GM19035 (cell line): Measurements from ENCODE around the gene MIPOL1.
A peak's percentile ranks its signal among the peaks of the same experiment; 100 is the strongest.
"Not testable (repeated sequence)": the region's sequence is repeated elsewhere in the genome, so short reads cannot be mapped to it uniquely, and the experiment has no call there.

Source experiments
- ATAC-seq: cut with Tn5 transposase; IDR thresholded peaks from one replicate; pipeline ENCODE4 v1.9.1; 2021; ENCODE audit not compliant: unreplicated experiment

Gene MIPOL1

DNA sequence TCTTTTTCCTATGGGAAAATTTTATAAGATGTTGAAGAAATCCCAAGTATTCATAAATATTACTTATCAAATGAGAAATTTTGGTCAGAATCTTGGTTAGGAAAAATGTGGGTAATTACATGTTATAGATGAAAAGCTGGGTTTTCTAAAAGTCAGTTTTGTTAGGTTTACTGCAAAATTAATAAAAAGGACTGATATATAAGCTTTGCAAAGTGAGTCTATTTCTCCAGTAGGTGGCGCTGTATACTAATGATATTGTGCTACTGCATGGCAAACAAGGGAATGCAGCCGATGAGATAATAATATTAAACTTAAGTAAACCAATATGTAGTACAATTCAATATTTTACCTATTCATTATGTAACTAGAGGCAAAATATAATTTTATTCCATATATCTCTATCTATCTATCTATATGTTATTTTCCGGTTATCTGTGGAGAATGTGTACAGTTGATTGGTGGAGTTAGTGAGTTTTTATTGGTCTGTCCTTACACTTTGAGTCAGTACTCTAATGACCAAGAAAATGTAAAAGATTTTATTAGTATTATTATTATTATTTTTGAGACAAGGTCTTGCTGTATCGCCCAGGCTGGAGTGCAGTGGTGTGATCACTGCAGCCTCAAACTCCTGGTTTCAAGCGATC, 32.9 kb downstream of the MIPOL1 start:
- ATAC-seq = peak; percentile 68

GRCh38 chr14:37232907-37233481, 35.3 kb downstream of the MIPOL1 start:
- no peak for ATAC-seq

DNA sequence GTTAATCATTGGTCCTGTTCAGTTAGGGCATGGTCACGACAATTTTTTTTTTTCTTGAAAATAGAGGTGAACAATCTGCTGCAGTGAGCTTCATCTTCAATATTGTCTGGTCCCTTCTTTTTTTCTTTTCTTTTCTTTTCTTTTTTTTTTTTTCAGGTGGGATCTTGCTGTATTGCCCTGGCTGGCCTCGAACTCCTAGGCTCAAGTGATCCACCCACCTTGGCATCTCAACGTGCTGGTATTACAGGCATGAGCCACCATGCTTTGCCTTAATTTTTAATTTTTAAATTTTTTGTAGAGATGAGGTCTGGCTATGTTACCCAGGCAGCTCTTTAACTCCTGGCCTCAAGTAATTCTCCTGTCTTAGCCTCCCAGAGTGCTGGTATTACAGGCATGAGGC, 36.5 kb downstream of the MIPOL1 start:
- no peak for ATAC-seq

GRCh38 chr14:37236044-37236443, 38.3 kb downstream of the MIPOL1 start:
- not testable (repeated sequence) for ATAC-seq

DNA sequence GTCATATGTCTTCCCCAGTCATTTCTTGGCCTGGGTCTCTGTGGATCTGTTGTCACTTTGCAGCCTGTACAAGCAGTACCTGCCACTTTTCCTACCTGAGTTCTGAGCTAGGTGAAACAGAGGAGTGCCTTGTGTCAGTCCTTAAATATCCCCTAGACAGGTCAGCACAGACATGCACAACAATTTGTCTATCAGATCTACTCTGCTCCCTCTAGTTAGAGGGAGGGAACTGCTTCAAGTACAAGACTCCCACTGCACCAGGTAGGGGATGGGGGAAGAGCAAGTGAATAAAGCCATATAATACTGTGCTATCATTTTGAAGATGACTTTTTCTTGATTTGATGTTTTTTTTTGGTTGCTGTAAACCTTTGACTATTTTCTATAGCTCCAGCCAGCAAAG, 39.4 kb downstream of the MIPOL1 start:
- ATAC-seq = no peak

DNA sequence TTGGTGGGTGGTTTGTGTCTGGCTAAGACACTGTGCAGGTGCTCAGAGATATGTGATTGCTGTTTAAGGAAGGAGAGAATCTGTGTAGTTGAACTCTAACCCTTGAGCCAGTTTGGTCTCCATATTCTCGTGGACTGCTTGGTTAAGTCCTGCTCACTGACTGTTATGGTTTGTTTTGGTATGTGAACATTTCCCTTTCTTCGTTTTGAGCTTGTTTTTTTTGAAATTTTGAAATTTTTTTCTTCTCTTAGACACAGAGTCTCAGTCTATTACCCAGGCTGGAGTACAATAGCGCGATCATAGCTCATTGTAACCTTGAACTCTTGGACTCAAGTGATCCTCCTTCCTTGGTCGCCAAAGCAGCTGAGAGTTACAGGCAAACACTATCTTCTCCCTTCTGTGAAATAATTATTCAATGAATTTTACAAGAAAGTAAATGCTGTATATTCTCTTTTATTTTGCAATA, 40.0 kb downstream of the MIPOL1 start:
- ATAC-seq = no peak

GRCh38 chr14:37241198-37241597, 43.5 kb downstream of the MIPOL1 start:
- no peak for ATAC-seq

GRCh38 chr14:37246427-37246829, 48.7 kb downstream of the MIPOL1 start:
- no peak for ATAC-seq

DNA sequence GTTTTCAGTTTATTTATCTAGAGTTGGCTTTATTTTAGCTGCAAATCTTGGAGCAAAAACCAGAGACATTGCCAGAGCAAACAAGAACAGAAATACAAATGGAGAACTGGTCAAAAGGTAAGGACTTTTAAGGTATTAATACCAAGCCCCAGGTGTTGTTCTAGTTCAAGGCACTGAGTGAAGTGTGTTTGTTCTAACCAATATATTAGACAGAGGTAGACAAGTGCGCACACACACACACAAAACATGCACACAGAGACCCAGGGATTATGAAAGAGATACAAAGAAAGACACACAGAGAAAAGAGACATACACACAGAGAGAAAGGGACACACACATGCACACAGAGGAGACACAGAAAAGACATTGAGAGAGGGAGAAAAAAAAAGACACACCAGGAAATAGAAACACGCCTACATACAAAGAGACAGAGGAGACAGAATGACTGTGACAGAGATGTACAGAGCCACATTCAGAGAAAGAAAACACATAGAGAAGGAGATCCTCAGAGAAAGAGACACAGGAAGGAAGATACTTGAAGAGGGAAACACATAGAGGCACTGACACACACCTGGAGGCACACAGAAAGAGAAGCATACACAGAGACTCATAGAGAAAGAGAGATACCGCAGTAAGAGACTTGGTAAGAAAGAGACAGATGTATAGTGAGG, 50.2 kb downstream of the MIPOL1 start:
- ATAC-seq = no peak

DNA sequence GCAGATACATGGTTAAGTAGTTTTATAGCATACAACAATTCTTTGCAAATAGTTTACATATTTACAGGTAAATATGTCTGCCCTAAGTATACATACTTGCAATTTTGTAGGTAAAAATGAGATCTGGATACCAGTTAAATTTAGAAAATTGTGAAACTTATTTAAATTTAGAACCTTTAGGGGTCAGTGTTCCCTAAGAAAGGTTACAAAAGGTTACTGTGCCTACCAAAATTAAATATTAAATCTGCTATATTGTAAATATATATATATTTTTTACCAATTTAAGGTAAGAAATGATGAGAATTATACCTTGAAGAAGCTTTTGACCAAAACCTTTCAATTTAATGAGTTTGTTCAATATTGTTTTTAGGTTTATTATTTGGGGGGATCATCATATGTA, 54.0 kb downstream of the MIPOL1 start:
- no peak for ATAC-seq

DNA sequence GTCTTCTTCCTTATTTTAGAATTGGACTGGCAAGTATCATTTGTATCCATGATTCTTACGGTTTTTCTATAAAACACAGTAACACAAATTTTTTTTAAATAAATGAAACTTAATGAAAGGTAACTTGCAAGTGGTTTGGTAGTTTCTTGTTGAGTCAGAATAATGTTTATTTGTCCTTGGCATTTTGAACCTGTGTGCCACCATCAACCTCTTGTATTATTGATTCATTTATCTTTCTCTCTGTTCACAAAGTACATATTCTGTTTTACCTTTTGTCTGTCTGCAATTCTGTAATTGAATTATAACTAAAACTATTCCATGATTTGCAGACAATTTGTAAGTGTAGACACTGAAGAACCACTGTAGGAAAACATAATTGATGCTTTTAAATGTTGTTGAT, 54.7 kb downstream of the MIPOL1 start:
- ATAC-seq = no peak

- no peak for ATAC-seq
These were observed 56.2 kb downstream of the MIPOL1 start for GRCh38 chr14:37253905-37254304.

DNA sequence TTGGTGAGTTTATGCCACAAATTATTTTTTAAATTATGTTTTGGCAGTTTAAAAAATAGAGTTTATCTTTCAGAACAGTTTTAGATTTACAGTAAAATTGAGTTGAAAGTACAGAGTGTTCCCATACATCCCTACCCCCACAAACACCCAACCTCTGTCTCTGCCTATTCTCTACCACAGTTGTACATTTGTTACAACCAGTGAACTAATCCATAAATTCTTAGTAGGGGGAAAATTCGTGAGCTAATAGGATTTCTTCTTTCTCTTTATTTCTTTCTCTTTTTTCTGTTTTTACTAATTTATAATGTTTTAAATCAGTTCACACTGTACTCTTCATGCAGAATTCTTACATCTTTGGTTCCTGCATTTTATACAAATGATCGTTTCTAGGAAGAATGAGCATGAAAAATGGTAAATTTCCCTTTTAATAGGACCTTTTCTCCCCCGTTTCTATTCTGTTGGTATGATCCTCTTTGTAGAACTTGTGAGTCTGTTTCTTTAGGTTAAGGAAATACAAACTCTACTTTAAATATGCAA, 56.7 kb downstream of the MIPOL1 start:
- no peak for ATAC-seq

GRCh38 chr14:37257501-37258070, 59.8 kb downstream of the MIPOL1 start:
- no peak for ATAC-seq

- no peak for ATAC-seq
These were observed 64.9 kb downstream of the MIPOL1 start for GRCh38 chr14:37262649-37263048.

DNA sequence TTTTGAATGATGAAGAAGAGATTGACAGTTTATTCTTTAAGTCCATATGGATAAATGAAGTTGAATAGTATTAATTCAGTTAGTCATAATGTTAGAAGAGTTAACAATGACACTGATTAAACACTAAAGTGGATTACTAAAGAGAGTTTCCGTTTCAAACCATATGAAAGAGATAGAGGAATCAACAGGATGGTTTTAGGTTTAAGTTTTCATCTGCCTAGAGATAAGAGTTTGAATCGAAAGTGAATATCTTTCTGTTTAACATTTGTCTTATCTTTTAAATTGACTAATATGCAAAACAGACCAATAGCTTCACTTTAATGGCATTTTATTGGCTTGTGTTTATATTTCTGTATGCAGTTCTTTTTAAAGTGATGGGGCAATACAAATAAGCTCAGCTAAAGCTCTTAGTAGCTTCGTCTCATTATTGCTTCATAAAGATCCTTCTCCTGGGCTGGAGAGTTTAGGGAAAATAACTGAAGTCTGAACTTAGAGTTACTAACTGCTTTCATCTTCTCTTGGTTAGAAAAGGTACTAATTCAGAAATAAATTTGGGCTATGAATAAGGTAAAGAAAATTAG, 66.0 kb downstream of the MIPOL1 start:
- ATAC-seq = no peak

- ATAC-seq = no peak
These were observed 71.1 kb downstream of the MIPOL1 start for GRCh38 chr14:37268788-37269187.

- ATAC-seq = no peak
These were observed 72.9 kb downstream of the MIPOL1 start for GRCh38 chr14:37270629-37271028.

DNA sequence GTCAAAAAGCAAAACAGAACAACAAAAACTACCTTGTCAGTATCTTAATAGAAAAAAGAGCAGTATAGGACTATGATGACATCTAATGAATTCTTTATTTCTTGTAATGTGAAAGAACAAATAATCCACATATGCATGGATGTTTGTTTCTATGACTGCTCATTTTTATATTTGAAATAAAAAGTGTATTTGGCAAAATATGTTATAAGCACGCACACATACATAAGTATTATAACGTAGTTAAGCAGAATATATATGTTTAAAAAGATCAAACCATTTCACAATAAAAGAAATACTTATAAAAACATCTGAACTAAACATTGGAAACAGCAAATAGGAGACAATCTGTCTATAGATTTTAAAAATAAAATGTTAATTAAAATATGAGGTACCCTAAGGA, 74.8 kb downstream of the MIPOL1 start:
- ATAC-seq = no peak

DNA sequence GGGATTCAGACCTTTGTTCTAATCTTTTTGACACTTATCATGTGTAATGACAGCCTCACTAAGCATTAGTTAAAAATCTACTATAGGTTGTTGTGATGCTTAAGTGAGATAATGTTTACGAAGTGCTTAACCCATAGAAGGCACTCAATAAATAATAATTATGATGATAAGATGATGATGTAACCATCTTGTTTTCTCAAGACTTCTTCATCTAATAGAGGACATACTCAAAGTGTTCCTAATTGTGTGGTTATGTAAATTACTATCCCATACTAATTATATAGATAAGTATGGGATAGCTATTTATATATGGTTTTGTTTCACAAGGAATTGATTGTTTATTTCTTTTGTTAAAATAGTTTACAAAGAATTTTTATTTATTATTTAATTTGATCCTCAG, 76.9 kb downstream of the MIPOL1 start:
- no peak for ATAC-seq

GRCh38 chr14:37275963-37276362, 78.2 kb downstream of the MIPOL1 start:
- ATAC-seq = no peak
